ENCODE measurements around the gene ICOSLG. TPM values are rescaled to one million over a fixed set of nuclear protein-coding genes. Genes with fewer than 3 reads are reported as not detected.

Gene ICOSLG
- total RNA-seq: 0.09 and 0.16 TPM in 2 replicates

GRCh38 chr21:44240842-44241241 lies at the start of gene ICOSLG:
ICOSLG (minus strand) TSS chr21:44240943; CDS start chr21:44240817, 126 bp downstream.

GRCh38 chr21:44285138-44285992 lies 44.6 kb upstream of the ICOSLG start, which contains the start of gene AIRE:
AIRE (plus strand) TSS chr21:44285876; CDS start chr21:44286007, 131 bp downstream.

GRCh38 chr21:44261675-44262295 lies 21.0 kb upstream of the ICOSLG start, which contains the start of gene DNMT3L:
DNMT3L (minus strand) TSS chr21:44261897; CDS start chr21:44261259, 638 bp downstream.

Other genes with a start within 250 kb of the ICOSLG start
- 9.9 and 12.1 TPM in 2 replicates for gene TRAPPC10, start 228.6 kb downstream of the ICOSLG start, total RNA-seq
- gene PWP2, start 133.5 kb downstream of the ICOSLG start, total RNA-seq: 3.1 and 3.5 TPM in 2 replicates
- gene GATD3, start 107.3 kb downstream of the ICOSLG start, total RNA-seq: 32.3 and 74.0 TPM in 2 replicates
- not detected in 2 replicates for gene DNMT3L, start 21.0 kb upstream of the ICOSLG start, total RNA-seq
- gene AIRE, start 44.9 kb upstream of the ICOSLG start, total RNA-seq: not detected in 2 replicates
- 245 and 255 TPM in 2 replicates for gene PFKL, start 59.1 kb upstream of the ICOSLG start, total RNA-seq
- gene CFAP410, start 98.4 kb upstream of the ICOSLG start, total RNA-seq: 11.0 and 11.3 TPM in 2 replicates
- gene TRPM2, start 112.7 kb upstream of the ICOSLG start, total RNA-seq: under 0.01 TPM in 1 of 2 replicates, not detected in the other
- under 0.01 TPM in 2 replicates for gene LRRC3, start 214.6 kb upstream of the ICOSLG start, total RNA-seq